GM10248 (cell line): ENCODE measurements around the gene CMIP.

Experiments used
- CTCF ChIA-PET: fragments of 300-600 bp; sonication (Branson Sonifier 250); formaldehyde crosslinking; extraction: SDS; loops from one replicate; lab custom pipeline; 2021; ENCODE audit warnings: antibody characterized with exemption; lab: Yijun Ruan, JAX
- POLR2A ChIA-PET: fragments of 350-650 bp; sonication (Branson Sonifier 250); formaldehyde crosslinking; extraction: SDS; loops from one replicate; lab custom pipeline; 2020; ENCODE audit warnings: antibody characterized with exemption; lab: Yijun Ruan, JAX
- DNase-seq: peaks from one replicate; pipeline ENCODE4 v3.0.0; 2012; ENCODE audit errors: extremely low spot score
- CTCF ChIP-seq: IDR thresholded peaks from 2 replicates; pipeline ENCODE4 v1.5.1; 2012; ENCODE audit warnings: mild to moderate bottlenecking, low read depth; ENCODE audit errors: extremely low read depth, missing control alignments, control extremely low read depth

Gene CMIP

GRCh38 chr16:81620029-81620428 is 175.4 kb downstream of the CMIP start:
- no peak for DNase-seq
- ChIA-PET CTCF (interaction anchor here (1.4 to 7.5 kb wide), 4 partner anchors 77 to 254 kb away, joined by 4 to 43 read pairs (median 8); no protein-coding TSS in a partner anchor), POLR2A (no interaction called here)
- no peak for TF ChIP-seq CTCF

- ChIA-PET POLR2A (no interaction called here), CTCF (interaction anchor here (1.2 to 7.5 kb wide), 12 partner anchors 13 to 254 kb away, joined by 3 to 43 read pairs (median 6); no protein-coding TSS in a partner anchor)
- no peak for TF ChIP-seq CTCF
- no peak for DNase-seq
Measured at GRCh38 chr16:81620796-81621195, 176.2 kb downstream of the CMIP start.

GRCh38 chr16:81621496-81621895 is 176.9 kb downstream of the CMIP start:
- no peak for TF ChIP-seq CTCF
- ChIA-PET POLR2A (no interaction called here), CTCF (interaction anchor here (0.6 to 7.5 kb wide), 18 partner anchors 9 to 256 kb away, joined by 3 to 43 read pairs (median 6); no protein-coding TSS in a partner anchor)
- no peak for DNase-seq

- ChIA-PET POLR2A (no interaction called here), CTCF (interaction anchor here (0.7 to 7.5 kb wide), 21 partner anchors 8 to 219 kb away, joined by 3 to 43 read pairs (median 4); no protein-coding TSS in a partner anchor)
- DNase-seq, result peak; percentile 66
- TF ChIP-seq CTCF, result peak; percentile 73
Measured at GRCh38 chr16:81623365-81624102, 178.9 kb downstream of the CMIP start.

- CTCF ChIA-PET, result interaction anchor here (0.6 to 7.5 kb wide), 7 partner anchors 17 to 984 kb away, joined by 3 to 43 read pairs (median 3); no protein-coding TSS in a partner anchor
- DNase-seq, result no peak
- no peak for TF ChIP-seq CTCF
- POLR2A ChIA-PET, result no interaction called here
Measured at GRCh38 chr16:81624403-81624759, 179.8 kb downstream of the CMIP start.

- ChIA-PET POLR2A (interaction anchor here (0.7 kb wide), 1 partner anchor 31 kb away, joined by 3 read pairs; no protein-coding TSS in a partner anchor), CTCF (interaction anchor here (0.6 to 7.5 kb wide), 8 partner anchors 17 to 984 kb away, joined by 3 to 43 read pairs (median 4); no protein-coding TSS in a partner anchor)
- no peak for TF ChIP-seq CTCF
- DNase-seq, result no peak
Measured at GRCh38 chr16:81624760-81625543, 180.3 kb downstream of the CMIP start.
